ENCODE data around the gene FBXO7.

Gene FBXO7

DNA sequence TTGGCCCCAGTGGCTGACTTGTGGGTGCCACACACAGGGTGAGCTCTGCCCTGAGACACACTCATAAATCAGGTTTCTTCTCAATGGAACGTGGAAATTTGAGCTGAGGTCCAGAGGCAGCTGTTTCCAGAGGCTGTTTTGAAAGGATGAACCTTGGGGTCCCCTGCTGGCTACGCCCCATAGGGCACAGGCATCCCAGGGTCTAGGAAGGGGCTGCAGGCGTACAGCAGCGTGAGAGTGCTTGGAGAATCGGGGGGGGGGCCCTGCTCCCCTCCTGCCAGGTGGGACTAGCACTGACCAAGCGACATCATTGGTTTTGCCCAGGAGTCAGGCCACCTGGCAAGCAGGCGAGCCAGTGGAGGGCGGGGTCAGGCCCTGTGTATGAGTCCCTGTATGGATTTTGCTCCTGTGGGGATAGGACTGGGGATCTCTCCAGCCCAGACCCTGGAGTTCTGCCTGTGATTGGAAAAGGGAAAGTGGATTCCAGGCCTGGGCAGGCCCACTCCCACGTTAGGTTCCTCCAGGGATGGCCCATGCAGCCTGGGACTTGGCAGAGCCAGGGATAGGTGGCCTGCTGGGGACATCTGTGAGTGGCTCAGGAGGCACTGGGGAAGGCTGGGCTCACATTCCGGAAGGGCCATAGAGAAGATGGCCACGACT lies 61.0 kb downstream of the FBXO7 start:
- TF ChIP-seq, protein P1, sequence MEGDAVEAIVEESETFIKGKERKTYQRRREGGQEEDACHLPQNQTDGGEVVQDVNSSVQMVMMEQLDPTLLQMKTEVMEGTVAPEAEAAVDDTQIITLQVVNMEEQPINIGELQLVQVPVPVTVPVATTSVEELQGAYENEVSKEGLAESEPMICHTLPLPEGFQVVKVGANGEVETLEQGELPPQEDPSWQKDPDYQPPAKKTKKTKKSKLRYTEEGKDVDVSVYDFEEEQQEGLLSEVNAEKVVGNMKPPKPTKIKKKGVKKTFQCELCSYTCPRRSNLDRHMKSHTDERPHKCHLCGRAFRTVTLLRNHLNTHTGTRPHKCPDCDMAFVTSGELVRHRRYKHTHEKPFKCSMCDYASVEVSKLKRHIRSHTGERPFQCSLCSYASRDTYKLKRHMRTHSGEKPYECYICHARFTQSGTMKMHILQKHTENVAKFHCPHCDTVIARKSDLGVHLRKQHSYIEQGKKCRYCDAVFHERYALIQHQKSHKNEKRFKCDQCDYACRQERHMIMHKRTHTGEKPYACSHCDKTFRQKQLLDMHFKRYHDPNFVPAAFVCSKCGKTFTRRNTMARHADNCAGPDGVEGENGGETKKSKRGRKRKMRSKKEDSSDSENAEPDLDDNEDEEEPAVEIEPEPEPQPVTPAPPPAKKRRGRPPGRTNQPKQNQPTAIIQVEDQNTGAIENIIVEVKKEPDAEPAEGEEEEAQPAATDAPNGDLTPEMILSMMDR (IDR thresholded peaks at IDR 0.05; ENCODE audit: control extremely low read depth, extremely low read depth, low read depth, missing control alignments) = no peak
- ChIA-PET CTCF (interaction anchor here (1.1 to 1.4 kb wide), 2 partner anchors 11 to 261 kb away, joined by 3 to 5 read pairs; no protein-coding TSS in a partner anchor), POLR2A (no interaction called here)

DNA sequence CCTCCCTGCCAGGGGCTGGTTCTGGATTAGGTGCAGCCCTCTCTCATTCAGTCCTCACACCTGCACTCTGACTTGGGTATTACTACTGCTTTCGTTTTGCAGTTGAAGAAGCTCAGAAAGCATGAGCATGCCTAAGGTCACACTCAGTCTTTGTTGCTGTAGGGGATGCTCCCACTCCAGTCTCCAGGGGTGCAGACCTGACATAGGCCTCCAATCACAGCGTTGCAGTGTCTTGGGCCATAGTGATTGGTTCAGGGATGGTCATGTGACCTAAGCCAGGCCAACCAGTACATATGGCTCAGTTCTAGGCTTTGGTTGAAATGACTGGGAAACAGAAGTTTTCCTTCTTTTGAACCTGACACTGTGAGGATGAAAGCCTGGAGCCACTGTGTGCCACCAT lies 61.7 kb downstream of the FBXO7 start:
- CTCF ChIA-PET = no interaction called here

More for the DNA sequence above, 61.0 kb downstream of the FBXO7 start:
- DNase-seq (ENCODE audit: extremely low spot score) = no peak

DNA sequence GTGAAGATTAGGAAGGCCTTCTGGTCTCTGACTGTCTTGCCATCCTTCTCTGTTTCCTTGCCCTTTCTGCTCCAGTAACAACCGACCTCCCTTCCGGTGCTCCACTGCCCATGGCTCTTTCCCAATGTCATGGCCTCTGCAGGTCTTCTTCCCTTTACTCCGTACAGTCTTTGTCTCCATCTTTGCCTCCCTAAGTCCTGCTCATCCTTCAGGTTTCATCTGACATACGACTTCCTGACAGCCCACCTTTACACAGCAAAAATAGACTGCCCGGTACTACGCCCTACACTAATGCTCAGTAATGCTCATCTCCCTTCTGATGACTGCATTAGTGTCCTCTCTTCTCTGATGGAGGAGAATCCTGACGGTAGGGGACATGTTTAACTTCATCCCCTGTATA lies 63.9 kb downstream of the FBXO7 start:
- POLR2A ChIA-PET = no interaction called here
- CTCF ChIA-PET = interaction anchor here (2.0 kb wide), 1 partner anchor 10 kb away, joined by 12 read pairs; no protein-coding TSS in a partner anchor
- DNase-seq (ENCODE audit: extremely low spot score) = no peak
- TF ChIP-seq, protein P1 (IDR thresholded peaks at IDR 0.05; ENCODE audit: control extremely low read depth, extremely low read depth, low read depth, missing control alignments) = no peak

More for the DNA sequence above, 61.7 kb downstream of the FBXO7 start:
- TF ChIP-seq, protein P1 (IDR thresholded peaks at IDR 0.05; ENCODE audit: control extremely low read depth, extremely low read depth, low read depth, missing control alignments) = no peak
- no peak for DNase-seq (ENCODE audit: extremely low spot score)
- POLR2A ChIA-PET = no interaction called here

DNA sequence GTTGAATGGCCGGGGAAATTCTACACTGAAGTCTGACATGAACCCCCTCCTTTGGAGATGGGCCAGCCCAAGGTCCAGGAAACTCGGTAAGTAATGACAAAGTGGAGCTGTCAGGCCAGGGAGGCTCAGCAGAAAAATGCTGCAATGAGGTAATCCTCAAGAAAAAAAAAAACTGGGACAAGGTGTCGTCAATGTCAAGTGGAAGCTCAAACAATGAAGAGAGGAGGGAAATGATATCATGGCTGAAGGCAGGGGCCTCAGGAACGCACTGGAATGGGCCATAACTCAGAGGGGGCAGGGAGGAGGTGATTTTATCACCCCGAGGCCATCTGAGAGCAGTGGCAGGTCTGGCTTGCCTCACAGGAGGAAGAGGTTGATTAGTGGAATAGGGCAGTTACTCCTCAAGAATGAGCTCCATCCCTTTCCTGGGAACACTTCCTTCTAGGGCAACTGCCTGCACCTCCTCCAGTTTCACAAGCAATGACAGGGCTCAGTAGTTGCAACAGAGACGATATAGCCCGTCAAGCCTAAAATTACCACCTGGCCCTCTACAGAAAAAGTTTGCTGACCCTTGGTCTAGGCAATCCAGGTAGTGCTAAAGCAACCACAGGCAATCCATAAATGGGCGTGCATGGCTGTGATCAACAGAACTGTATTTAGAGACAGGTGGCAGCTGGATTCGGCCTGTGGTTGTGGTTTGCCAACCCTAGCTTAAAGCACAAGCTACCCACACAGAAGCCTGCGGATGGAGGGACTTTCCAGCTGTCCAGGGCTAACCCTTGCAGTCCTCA lies 65.2 kb downstream of the FBXO7 start:
- ChIA-PET CTCF (interaction anchor here (2.0 kb wide), 1 partner anchor 11 kb away, joined by 12 read pairs; no protein-coding TSS in a partner anchor), POLR2A (no interaction called here)
- DNase-seq (ENCODE audit: extremely low spot score) = no peak
- TF ChIP-seq, protein P1 (IDR thresholded peaks at IDR 0.05; ENCODE audit: control extremely low read depth, extremely low read depth, low read depth, missing control alignments) = no peak

DNA sequence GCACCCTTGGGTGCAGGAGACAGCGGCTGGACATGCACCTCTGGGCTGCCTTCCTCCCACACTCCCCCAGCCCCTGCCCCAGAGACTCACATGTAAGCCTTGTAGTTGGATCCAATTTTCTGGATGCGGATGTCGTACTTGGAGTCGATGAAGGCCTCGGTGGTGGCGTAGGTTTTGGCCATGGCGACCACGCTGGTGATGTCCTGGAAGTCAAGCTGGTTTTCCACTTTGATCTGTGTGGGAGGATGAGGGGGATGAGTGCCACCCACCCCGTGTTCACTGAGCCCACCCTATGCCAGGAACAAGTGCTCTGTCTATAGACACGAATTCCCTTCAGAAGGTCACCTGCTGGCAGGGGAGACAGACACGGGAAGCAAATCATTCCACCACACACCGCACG lies 66.9 kb downstream of the FBXO7 start:
- TF ChIP-seq, protein P1 (IDR thresholded peaks at IDR 0.05; ENCODE audit: control extremely low read depth, extremely low read depth, low read depth, missing control alignments) = no peak
- ChIA-PET CTCF (interaction anchor here (1.2 kb wide), 1 partner anchor 13 kb away, joined by 3 read pairs; no protein-coding TSS in a partner anchor), POLR2A (no interaction called here)
- no peak for DNase-seq (ENCODE audit: extremely low spot score)

DNA sequence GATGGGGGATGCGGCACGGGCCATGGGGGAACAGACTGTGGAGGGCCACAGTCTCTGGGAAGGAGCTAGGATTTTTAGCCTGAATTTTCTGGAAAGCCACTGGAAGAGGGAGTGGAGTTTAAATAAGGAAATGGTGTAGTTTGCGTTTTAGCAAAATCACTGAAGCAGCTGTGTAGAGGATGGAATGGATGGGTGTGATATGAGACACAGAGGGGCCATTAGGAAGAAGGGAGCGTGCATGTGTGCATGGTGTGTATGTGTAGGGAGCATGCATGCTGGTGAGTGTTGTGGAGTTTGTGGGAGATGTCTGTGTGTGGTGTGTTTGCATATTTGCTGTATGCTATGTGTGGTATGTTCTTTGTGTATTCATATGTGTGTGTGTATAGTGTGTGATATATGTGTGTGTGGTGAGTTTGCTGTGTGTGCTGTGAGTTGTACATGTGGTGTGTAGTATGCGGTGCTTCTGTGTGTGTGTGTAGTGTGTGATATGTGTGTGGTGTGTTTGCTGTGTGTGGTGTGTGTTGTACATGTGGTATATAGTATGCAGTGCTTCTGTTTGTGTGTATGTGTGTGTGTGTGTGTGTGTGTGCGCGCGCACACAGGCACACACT lies 67.6 kb downstream of the FBXO7 start:
- CTCF ChIA-PET = interaction anchor here (1.2 kb wide), 1 partner anchor 14 kb away, joined by 3 read pairs; no protein-coding TSS in a partner anchor
- TF ChIP-seq, protein P1 (IDR thresholded peaks at IDR 0.05; ENCODE audit: control extremely low read depth, extremely low read depth, low read depth, missing control alignments) = no peak

More for the DNA sequence above, 67.6 kb downstream of the FBXO7 start:
- no peak for DNase-seq (ENCODE audit: extremely low spot score)
- POLR2A ChIA-PET = no interaction called here
